ENCODE measurements around the gene TRPV4.
"Not testable (repeated sequence)": the region's sequence is repeated elsewhere in the genome, so short reads cannot be mapped to it uniquely, and the experiment has no call there.

TRPV4 gene

DNA sequence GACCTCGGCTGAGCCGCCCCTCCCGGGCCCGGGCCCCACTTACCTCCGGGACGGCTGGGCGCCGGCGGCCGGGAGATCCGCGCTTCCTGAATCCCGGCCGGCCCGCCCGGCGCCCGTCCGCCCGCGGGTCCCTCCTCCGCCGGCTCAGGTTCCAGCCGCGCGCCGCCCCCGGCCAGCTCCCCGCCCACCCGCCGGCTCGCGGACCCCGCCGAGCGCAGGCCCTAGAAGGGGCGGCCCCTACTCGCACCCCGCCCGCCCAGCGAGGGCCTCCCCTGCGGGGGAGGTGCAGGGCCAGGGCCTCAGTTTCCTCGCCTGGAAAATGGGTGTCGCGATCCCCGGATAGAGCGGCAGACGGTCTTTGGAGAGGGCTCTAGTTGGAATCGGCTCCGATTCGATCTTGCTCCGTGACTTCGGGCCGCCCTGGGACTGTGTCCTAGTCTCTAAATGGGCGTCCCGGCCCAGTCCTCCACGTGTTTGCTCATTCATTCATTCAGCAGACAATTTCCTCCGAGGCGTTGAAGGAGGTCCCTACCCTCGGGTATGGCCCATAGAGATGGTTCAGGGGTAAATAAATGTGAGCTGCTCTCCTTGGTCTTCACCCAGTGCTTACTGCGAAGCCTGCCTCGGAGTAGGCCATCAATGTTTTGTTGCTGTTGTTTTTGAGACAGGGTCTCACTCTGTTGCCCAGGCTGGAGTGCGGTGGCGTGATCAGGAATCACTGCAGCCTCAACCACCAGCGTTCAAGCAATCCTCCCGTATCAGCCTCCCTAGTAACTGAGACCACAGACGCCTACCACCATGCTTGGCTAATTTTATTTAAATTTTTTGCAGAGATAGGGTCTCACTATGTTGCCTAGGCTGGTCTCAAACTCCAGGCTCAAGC is at the start of gene TRPV4:
Gene TRPV4, minus strand, starts transcription at position 92 of the 883 bp plus-strand sequence. CDS start 18,602 bp downstream, outside the sequence.
- peak; percentile 32 for DNase-seq

- DNase-seq = no peak
These were observed 48.6 kb upstream of the TRPV4 start for GRCh38 chr12:109881752-109882151.

- no peak for DNase-seq
These were observed 47.7 kb upstream of the TRPV4 start for GRCh38 chr12:109880938-109881337.

DNA sequence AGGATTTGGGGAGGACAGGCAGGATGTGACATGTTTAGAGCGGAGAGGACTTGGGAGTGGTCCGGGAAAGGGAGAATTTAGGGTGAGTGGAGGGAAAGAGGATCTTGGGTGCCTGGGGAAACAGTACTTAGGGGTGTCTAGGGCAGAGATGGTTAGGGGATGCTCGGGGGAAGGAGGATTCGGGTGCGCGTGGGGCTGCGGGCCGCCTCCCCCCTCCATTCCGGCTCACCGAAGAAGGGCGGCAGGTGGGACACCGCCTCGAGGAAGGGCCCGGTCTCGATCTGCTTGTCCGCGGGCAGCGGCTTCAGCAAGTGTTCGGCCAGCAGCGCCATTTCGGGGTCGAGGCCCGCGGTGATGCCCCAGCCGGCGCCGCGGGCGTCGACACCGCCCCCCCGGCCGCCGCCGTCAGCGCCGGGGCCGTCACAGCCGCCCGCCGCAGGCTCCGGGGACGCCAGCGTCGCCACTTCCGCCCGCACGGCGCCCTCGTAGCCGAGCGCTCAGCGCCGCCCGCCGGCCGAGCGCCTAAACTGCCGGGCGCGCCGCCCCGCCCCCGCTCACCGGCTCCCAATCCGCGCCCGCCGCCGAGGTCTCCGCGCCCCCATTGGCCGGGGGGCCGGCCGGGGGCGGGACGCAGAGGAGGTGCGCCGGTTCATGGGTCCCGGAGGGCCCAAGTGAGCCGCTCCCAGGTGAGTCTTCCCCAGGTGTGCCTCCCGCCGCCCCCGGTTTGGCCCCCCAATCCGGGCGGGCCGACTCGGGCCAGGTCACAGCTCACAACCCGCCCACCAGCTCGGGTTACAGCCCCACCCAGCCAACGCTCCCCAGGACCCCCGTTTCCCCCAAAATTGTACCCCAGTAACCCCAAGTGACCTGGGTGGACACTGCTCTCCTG is 47.1 kb upstream of the TRPV4 start, which contains the start of gene GLTP:
Gene GLTP, minus strand, starts transcription at position 499 of the 889 bp plus-strand sequence. Its CDS starts 167 bp downstream, at position 332.
- peak; percentile 97 for DNase-seq

DNA sequence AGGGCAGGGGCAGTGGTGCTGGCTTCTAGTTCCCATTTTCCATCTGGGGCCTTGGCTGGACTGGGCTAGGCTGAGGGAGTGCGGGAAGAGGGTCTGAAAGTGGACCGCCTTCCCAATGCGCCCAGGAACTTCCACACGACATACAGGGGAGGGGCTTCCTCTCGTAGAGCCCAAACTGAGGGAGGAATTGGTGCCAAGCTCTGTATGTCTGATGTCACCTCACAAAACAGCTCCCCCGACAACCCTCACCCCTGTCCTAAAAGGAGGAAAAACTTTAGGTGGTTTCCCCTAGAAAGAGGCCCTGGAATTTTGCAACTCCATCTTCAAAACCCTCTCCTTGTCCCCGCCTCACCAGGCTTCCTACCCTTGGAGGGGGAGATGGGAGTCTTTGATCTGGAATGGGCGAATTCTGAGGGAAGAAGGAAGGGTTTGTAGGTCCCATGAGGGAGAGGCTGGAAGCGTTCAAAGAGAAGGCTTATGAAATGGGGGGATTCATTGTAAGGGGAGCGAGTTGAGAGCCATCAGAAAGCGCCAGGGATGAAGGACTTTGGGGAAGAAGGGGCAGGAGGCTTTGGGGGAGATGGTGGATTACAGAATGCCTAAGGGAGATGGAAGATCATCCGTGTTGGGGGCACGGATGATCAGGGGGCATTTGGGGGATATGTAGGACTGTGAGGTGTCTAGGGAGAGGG is 46.3 kb upstream of the TRPV4 start:
- DNase-seq = peak; percentile 38

- DNase-seq = peak; percentile 60
These were observed 45.6 kb upstream of the TRPV4 start for GRCh38 chr12:109878749-109879148.

GRCh38 chr12:109878247-109878625 is 45.0 kb upstream of the TRPV4 start:
- DNase-seq = no peak

- no peak for DNase-seq
These were observed 44.5 kb upstream of the TRPV4 start for GRCh38 chr12:109877504-109878246.

GRCh38 chr12:109876406-109876805 is 43.2 kb upstream of the TRPV4 start:
- no peak for DNase-seq

DNA sequence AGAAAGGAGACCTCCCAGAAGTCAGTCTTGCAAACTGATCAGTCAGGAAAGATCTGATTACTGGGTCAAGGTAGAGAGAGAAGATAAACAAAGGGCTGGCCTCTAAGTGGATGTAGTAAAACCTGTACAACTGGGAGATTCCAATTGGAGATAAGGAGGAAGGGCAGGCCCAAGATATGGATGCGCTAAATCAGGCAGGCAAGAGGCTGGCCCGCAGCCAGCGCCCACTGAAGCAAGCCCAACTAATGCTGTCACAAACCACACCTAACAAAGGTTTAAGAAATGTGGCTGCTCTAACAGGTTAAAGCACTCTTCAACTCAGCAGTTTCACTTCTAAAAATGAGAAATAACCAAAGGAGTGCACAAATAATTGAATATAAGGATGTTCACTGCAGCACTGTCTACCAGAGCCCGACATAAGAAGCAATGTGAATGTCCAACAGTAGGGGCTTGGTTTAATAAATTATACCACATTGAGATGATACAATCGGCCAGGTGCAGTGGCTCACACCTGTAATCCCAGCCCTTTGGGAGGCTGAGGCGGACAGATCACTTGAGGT is 42.5 kb upstream of the TRPV4 start:
- DNase-seq = no peak

- DNase-seq = peak; percentile 28
These were observed 40.5 kb upstream of the TRPV4 start for GRCh38 chr12:109873653-109874052.

DNA sequence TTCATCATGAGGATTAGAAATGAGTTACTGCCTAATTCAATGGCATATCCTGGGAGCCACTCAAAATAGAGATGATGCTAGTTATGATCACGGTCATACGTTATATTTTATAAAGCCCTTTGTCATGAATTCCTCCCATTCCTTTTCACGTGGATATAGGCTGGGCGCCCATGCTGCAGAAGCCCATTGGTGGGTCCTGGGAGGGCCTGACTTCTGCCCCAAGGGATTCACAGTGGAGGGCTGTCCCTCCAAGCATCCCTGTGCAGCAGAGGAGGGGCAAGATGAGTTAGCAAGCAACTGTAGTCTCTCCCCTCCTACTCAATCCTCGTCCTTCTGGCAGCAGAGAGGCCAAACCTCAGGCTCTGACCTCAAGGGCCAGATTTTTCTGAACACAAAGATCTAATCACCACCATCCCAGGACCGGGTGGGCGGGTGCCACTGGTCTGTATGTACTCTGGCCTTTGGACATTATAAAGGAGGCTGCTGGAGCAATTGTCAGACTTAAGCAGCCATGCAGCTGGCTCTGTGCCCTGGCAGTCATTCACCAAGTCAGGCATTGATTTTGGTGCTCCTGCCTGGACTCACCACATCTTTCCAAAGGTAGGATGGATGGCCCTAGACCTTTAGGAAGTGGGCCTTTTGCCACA is 38.6 kb upstream of the TRPV4 start:
- no peak for DNase-seq

- DNase-seq = peak; percentile 39
These were observed 37.5 kb upstream of the TRPV4 start for GRCh38 chr12:109870648-109871047.

- DNase-seq = no peak
These were observed 35.2 kb upstream of the TRPV4 start for GRCh38 chr12:109868182-109869051.

GRCh38 chr12:109864916-109865315 is 31.7 kb upstream of the TRPV4 start:
- DNase-seq = no peak

GRCh38 chr12:109863847-109864712 is 30.9 kb upstream of the TRPV4 start:
- DNase-seq = no peak

GRCh38 chr12:109862491-109862890 is 29.3 kb upstream of the TRPV4 start:
- not testable (repeated sequence) for DNase-seq

DNA sequence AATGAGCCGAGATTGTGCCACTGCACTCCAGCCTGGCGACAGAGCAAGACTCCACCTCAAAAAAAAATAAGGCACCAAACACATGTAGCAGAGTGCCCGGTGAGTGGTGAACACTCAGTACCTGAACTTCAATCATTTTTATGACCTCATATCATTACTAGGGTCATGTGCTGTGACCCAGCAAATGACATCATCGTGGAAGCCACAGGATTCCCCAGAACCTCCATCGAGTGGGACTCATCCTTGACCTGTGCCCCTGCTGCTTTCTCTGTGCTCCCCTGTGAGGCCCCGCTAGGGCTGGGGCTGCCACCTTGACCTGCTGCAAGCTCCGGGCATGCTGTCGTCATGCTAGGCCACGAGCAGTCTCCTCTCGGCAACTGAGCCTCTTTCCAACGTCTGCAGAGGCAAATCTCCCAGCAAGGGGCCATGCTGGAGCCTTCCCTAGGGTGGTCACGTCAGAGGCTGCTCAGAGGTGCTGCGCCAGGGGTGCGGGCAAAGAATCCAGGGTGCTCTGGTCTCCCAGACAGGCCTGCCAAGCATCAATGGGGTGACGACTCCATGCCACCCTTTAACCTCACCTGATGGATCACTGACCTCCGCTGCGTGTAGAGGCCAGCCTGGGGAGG is 28.6 kb upstream of the TRPV4 start:
- DNase-seq = no peak

GRCh38 chr12:109860977-109861376 is 27.8 kb upstream of the TRPV4 start:
- no peak for DNase-seq

Data from suppressor macrophage treated with lipopolysaccharide for 4 hours (primary cell).